K562 (cell line): ENCODE measurements around the gene PPFIBP2. TPM values are rescaled to one million over a fixed set of nuclear protein-coding genes. Genes with fewer than 3 reads are reported as not detected.

ENCODE experiments used
- CTCF ChIP-seq, 3 experiments: IDR thresholded peaks in 2 of 3; conservative IDR thresholded peaks in 1 of 3; 2 replicates each; pipeline ENCODE4 v1.5.1; 2011 to 2012; ENCODE audit warnings: low read length in 3 of 3, mild to moderate bottlenecking in 3 of 3, control low read depth in 2 of 3, improper control_type of control experiment in 1 of 3, inconsistent platforms in 1 of 3, low read depth in 1 of 3, mixed read lengths in 1 of 3, moderate library complexity in 1 of 3; ENCODE audit not compliant: insufficient read depth in 2 of 3
- DACH1 ChIP-seq: fragments of 450-650 bp; IDR thresholded peaks from 2 replicates; pipeline ENCODE4 v1.6.1; 2018; ENCODE audit not compliant: partially characterized antibody
- DEAF1 ChIP-seq: fragments of 450-650 bp; formaldehyde crosslinking; IDR thresholded peaks from 2 replicates; pipeline ENCODE4 v1.4.0; 2020; ENCODE audit warnings: mild to moderate bottlenecking, moderate library complexity
- HSF4 ChIP-seq: fragments of 250-450 bp; sonication (Bioruptor Pico); IDR thresholded peaks from 2 replicates; pipeline ENCODE4 v2.1.2; 2022; ENCODE audit warnings: mild to moderate bottlenecking, moderate library complexity, borderline replicate concordance
- ILK ChIP-seq: fragments of 450-650 bp; IDR thresholded peaks from 2 replicates; pipeline ENCODE4 v1.6.1; 2016; ENCODE audit warnings: missing genetic modification characterization, low read depth, mild to moderate bottlenecking, missing compliant biosample characterization, moderate library complexity, borderline replicate concordance
- KDM5B ChIP-seq: fragments of 200-600 bp; sonication (generic); IDR thresholded peaks from 2 replicates; pipeline ENCODE4 v1.6.1; 2012; ENCODE audit warnings: low read depth, mild to moderate bottlenecking, moderate library complexity, low read length, control low read depth, inconsistent platforms; ENCODE audit not compliant: insufficient replicate concordance
- MEIS2 ChIP-seq: fragments of 450-650 bp; IDR thresholded peaks from 2 replicates; pipeline ENCODE4 v1.6.1; 2014; ENCODE audit warnings: mild to moderate bottlenecking; ENCODE audit not compliant: partially characterized antibody
- NEUROD1 ChIP-seq: fragments of 150-350 bp; IDR thresholded peaks from 2 replicates; pipeline ENCODE4 v1.6.1; 2014; ENCODE audit warnings: borderline replicate concordance, low read length, low read depth; ENCODE audit not compliant: partially characterized antibody
- RCOR1 ChIP-seq, 2 experiments: IDR thresholded peaks; 2 replicates each; pipeline ENCODE4 v1.6.1; 2012; ENCODE audit warnings: low read depth in 2 of 2, low read length in 2 of 2, borderline replicate concordance in 1 of 2, improper control_type of control experiment in 1 of 2
- REST ChIP-seq, 2 experiments: fragments of 450-650 bp; formaldehyde crosslinking in 1 of 2; IDR thresholded peaks; 2 replicates each; pipeline versions ENCODE4 v1.4.0 to v1.6.1; 2014 to 2020; ENCODE audit warnings: mild to moderate bottlenecking in 2 of 2, borderline replicate concordance in 1 of 2, low read depth in 1 of 2
- SNIP1 ChIP-seq: fragments of 450-650 bp; IDR thresholded peaks from 2 replicates; pipeline ENCODE4 v1.7.1; 2017; ENCODE audit warnings: low read depth, mild to moderate bottlenecking
- STAG1 ChIP-seq: sonication (generic); formaldehyde crosslinking; IDR thresholded peaks from 2 replicates; pipeline ENCODE4 v1.5.0; 2020; ENCODE audit warnings: missing genetic modification reagents, borderline replicate concordance
- ZNF79 ChIP-seq: fragments of 250-450 bp; sonication (Bioruptor Pico); IDR thresholded peaks from 2 replicates; pipeline ENCODE4 v1.4.0; 2020; ENCODE audit warnings: low read depth, mild to moderate bottlenecking, moderate library complexity
- polyA plus RNA-seq, 8 experiments: library from polyadenylated mRNA; depleted of rRNA in 4 of 8; stranded (reverse) in 5 of 8; unstranded in 3 of 8; fragments of >200 nt; fragmentation: Nextera tagmentation in 2 of 8; fragmentation: Illumina TruSeq in 1 of 8; extraction: Ambion mirVana in 2 of 8; extraction: Trizol in 1 of 8; gene quantifications; 2 replicates each; pipeline versions ENCODE4 v1.2.1 to v1.2.3, GENCODE V29; 2011 to 2014; ENCODE audit warnings: inconsistent platforms in 1 of 8, missing spikeins in 1 of 8
- total RNA-seq, 7 experiments: library from RNA; depleted of rRNA in 6 of 7; stranded (reverse); fragments of >200 nt in 6 of 7; fragmentation: Illumina TruSeq in 2 of 7; extraction: Trizol in 2 of 7; gene quantifications; 2 replicates each; pipeline versions ENCODE4 v1.2.1 to v1.2.3, GENCODE V29; 2011 to 2021; ENCODE audit warnings: low replicate concordance in 1 of 7

The PPFIBP2 gene
- total and polyA plus RNA-seq, 9 of the 15 experiments (the other 6 are each of a cell fraction or from before 2014, with no cell fraction given): 0.18 to 3.4 (median 1.2) TPM

GRCh38 chr11:7665473-7666291 is 151.9 kb downstream of the PPFIBP2 start (continued):
- TF ChIP-seq RCOR1 (IDR thresholded peaks at IDR 0.05; ENCODE audit: borderline replicate concordance in 1 of 2, low read depth in 2 of 2, low read length in 2 of 2) (peak in 1 of 2 experiments; percentile 39; a peak in 1 of 4 replicates), SNIP1 (no peak), ILK (tag) (no peak), NEUROD1 (peak; percentile 16), STAG1 (CRISPR knock-in tag) (peak; percentile 72; the same call in 1 of the 2 replicates), DACH1 (peak; percentile 39), MEIS2 (no peak), CTCF (IDR thresholded peaks at IDR 0.05 in 2 of 3, conservative IDR thresholded peaks at IDR 0.05 in 1 of 3; ENCODE audit: insufficient read depth in 2 of 3, low read depth in 1 of 3, low read length in 3 of 3) (peak; percentile 90 to 92 (median 90)), REST (IDR thresholded peaks at IDR 0.05; ENCODE audit: borderline replicate concordance) (peak; percentile 58; the same call in 1 of the 2 replicates), REST (CRISPR knock-in tag; IDR thresholded peaks at IDR 0.05; ENCODE audit: low read depth) (no peak), DEAF1 (CRISPR knock-in tag) (0 out of 2 replicates have a peak, but pooled peaks have one; percentile 57), ZNF79 (CRISPR knock-in tag) (no peak), HSF4 (CRISPR knock-in tag) (no peak), KDM5B (no peak)
